GM18519 (cell line): Measurements from ENCODE around the gene ATOH8.

Experiments used
- ATAC-seq: cut with Tn5 transposase; IDR thresholded peaks from one replicate; pipeline ENCODE4 v1.9.1; 2021; ENCODE audit warnings: mild to moderate bottlenecking, moderate library complexity; ENCODE audit not compliant: unreplicated experiment, low FRiP score

ATOH8 gene

GRCh38 chr2:85767803-85768665 is 14.2 kb downstream of the ATOH8 start:
- no peak for ATAC-seq

- no peak for ATAC-seq
Measured at GRCh38 chr2:85768713-85769112, 14.9 kb downstream of the ATOH8 start.

GRCh38 chr2:85769236-85769982 is 15.6 kb downstream of the ATOH8 start:
- ATAC-seq = no peak

- no peak for ATAC-seq
Measured at GRCh38 chr2:85769983-85770362, 16.2 kb downstream of the ATOH8 start.

GRCh38 chr2:85770369-85770768 is 16.6 kb downstream of the ATOH8 start:
- ATAC-seq = no peak

- ATAC-seq = no peak
Measured at GRCh38 chr2:85770786-85771409, 17.1 kb downstream of the ATOH8 start.

- ATAC-seq = no peak
Measured at GRCh38 chr2:85771486-85771885, 17.7 kb downstream of the ATOH8 start.

- ATAC-seq = no peak
Measured at GRCh38 chr2:85772019-85772745, 18.4 kb downstream of the ATOH8 start.

- no peak for ATAC-seq
Measured at GRCh38 chr2:85772841-85773491, 19.2 kb downstream of the ATOH8 start.

GRCh38 chr2:85773692-85774091 is 19.9 kb downstream of the ATOH8 start:
- no peak for ATAC-seq

- no peak for ATAC-seq
Measured at GRCh38 chr2:85774126-85774978, 20.6 kb downstream of the ATOH8 start.

- ATAC-seq = no peak
Measured at GRCh38 chr2:85775406-85776381, 21.9 kb downstream of the ATOH8 start.

- ATAC-seq = no peak
Measured at GRCh38 chr2:85776672-85777071, 22.9 kb downstream of the ATOH8 start.

- ATAC-seq = no peak
Measured at GRCh38 chr2:85777441-85777861, 23.7 kb downstream of the ATOH8 start.

- ATAC-seq = no peak
Measured at GRCh38 chr2:85778646-85779379, 25.0 kb downstream of the ATOH8 start.

- no peak for ATAC-seq
Measured at GRCh38 chr2:85779641-85780315, 26.0 kb downstream of the ATOH8 start.
